ENCODE data around the gene ZDHHC15. TPM values are rescaled to one million over a fixed set of nuclear protein-coding genes. Genes with fewer than 3 reads are reported as not detected.
"Not testable (repeated sequence)": the region's sequence is repeated elsewhere in the genome, so short reads cannot be mapped to it uniquely, and the experiment has no call there.

ZDHHC15 gene
- total RNA-seq, 2 donors from 2014 or later = 2.0 to 2.2 TPM

GRCh38 chrX:75337525-75337924, 185.3 kb downstream of the ZDHHC15 start:
- DNase-seq = no peak
- Mint-ChIP-seq H3K27ac (no peak overlapping the region), H3K4me3 (no peak overlapping the region), H3K36me3 (ENCODE audit: low read depth) (peaks cover 16% of the 10 kb centered on the region), H3K9me3 (peaks cover 66% of the 10 kb centered on the region), H3K4me1 (no peaks in the 10 kb centered on the region), H3K27me3 (ENCODE audit: insufficient read depth) (no peaks in the 10 kb centered on the region)
- no peak for TF ChIP-seq CTCF (conservative IDR thresholded peaks at IDR 0.05)
- no peaks in the 10 kb centered on the region for H3K36me3 ChIP-seq (ENCODE audit: control insufficient read depth, insufficient read depth, low read length)
- H3K4me1 ChIP-seq (ENCODE audit: control insufficient read depth, insufficient read depth, low read length) = no peaks in the 10 kb centered on the region
- H3K9me3 ChIP-seq (ENCODE audit: control insufficient read depth, low read length) = peaks cover 11% of the 10 kb centered on the region
- H3K9ac ChIP-seq (ENCODE audit: extremely low read depth, low read length, poor library complexity, severe bottlenecking) = no peak overlapping the region
- WGBS, 2 experiments (ENCODE audit: insufficient coverage in 1 of 2, insufficient read length in 1 of 2) = 33% methylated on average over 2 of the region's 2 CpGs; no CpG with 5 or more reads in 1 of the 2 experiments
- H3K27me3 ChIP-seq (ENCODE audit: control insufficient read depth, insufficient read depth, low read length, poor library complexity, severe bottlenecking) = no peaks in the 10 kb centered on the region
- H3K27ac ChIP-seq (ENCODE audit: low read depth, low read length) = no peak overlapping the region
- no peak overlapping the region for H3K4me3 ChIP-seq (ENCODE audit: low read length)

GRCh38 chrX:75335127-75335458, 187.7 kb downstream of the ZDHHC15 start:
- H3K9ac ChIP-seq (ENCODE audit: extremely low read depth, low read length, poor library complexity, severe bottlenecking) = no peak overlapping the region
- peaks cover 39% of the 10 kb centered on the region for H3K36me3 Mint-ChIP-seq (ENCODE audit: low read depth)
- WGBS, 2 experiments (ENCODE audit: insufficient coverage in 1 of 2, insufficient read length in 1 of 2) = 95% methylated on average over 10 of the region's 19 CpGs; no CpG with 5 or more reads in 1 of the 2 experiments
- no peak overlapping the region for H3K27ac Mint-ChIP-seq
- H3K4me3 ChIP-seq (ENCODE audit: low read length) = no peak overlapping the region
- no peak overlapping the region for H3K27ac ChIP-seq (ENCODE audit: low read depth, low read length)
- H3K4me1 ChIP-seq (ENCODE audit: control insufficient read depth, insufficient read depth, low read length) = no peaks in the 10 kb centered on the region
- H3K36me3 ChIP-seq (ENCODE audit: control insufficient read depth, insufficient read depth, low read length) = peaks cover under 1% of the 10 kb centered on the region
- H3K27me3 ChIP-seq (ENCODE audit: control insufficient read depth, insufficient read depth, low read length, poor library complexity, severe bottlenecking) = no peaks in the 10 kb centered on the region
- H3K27me3 Mint-ChIP-seq (ENCODE audit: insufficient read depth) = no peaks in the 10 kb centered on the region
- TF ChIP-seq CTCF (conservative IDR thresholded peaks at IDR 0.05) = no peak
- DNase-seq = no peak
- peaks cover 35% of the 10 kb centered on the region for H3K9me3 ChIP-seq (ENCODE audit: control insufficient read depth, low read length)
- H3K9me3 Mint-ChIP-seq = peaks cover 79% of the 10 kb centered on the region
- no peaks in the 10 kb centered on the region for H3K4me1 Mint-ChIP-seq
- no peak overlapping the region for H3K4me3 Mint-ChIP-seq

GRCh38 chrX:75334407-75335126, 188.3 kb downstream of the ZDHHC15 start:
- not testable (repeated sequence) for H3K4me3 Mint-ChIP-seq; H3K36me3 ChIP-seq (ENCODE audit: control insufficient read depth, insufficient read depth, low read length); H3K9ac ChIP-seq (ENCODE audit: extremely low read depth, low read length, poor library complexity, severe bottlenecking); DNase-seq; H3K4me1 Mint-ChIP-seq; H3K27me3 Mint-ChIP-seq (ENCODE audit: insufficient read depth); H3K4me3 ChIP-seq (ENCODE audit: low read length); H3K27ac Mint-ChIP-seq; H3K4me1 ChIP-seq (ENCODE audit: control insufficient read depth, insufficient read depth, low read length); H3K27ac ChIP-seq (ENCODE audit: low read depth, low read length); H3K27me3 ChIP-seq (ENCODE audit: control insufficient read depth, insufficient read depth, low read length, poor library complexity, severe bottlenecking)
- 93% methylated on average over 32 of the region's 41 CpGs; no CpG with 5 or more reads in 1 of the 2 experiments for WGBS, 2 experiments (ENCODE audit: insufficient coverage in 1 of 2, insufficient read length in 1 of 2)
- H3K9me3 ChIP-seq (ENCODE audit: control insufficient read depth, low read length) = peaks cover 40% of the 10 kb centered on the region
- peaks cover 44% of the 10 kb centered on the region for H3K36me3 Mint-ChIP-seq (ENCODE audit: low read depth)
- peaks cover 83% of the 10 kb centered on the region for H3K9me3 Mint-ChIP-seq

All from endodermal cell (in vitro differentiated cells).